Right lobe of liver (tissue), 6 donors: ENCODE measurements around the gene EPB41L4A. TPM values are rescaled to one million over a fixed set of nuclear protein-coding genes. Genes with fewer than 3 reads are reported as not detected.
A peak's percentile ranks its signal among the peaks of the same experiment; 100 is the strongest.

Source experiments
- ATAC-seq, 4 donors: fragments of 200-7000 bp; cut with Tn5 transposase; one replicate each; pipeline ENCODE4 v1.9.1; 2020; ENCODE audit warnings: mild to moderate bottlenecking in 4 of 4, moderate library complexity in 4 of 4
- DNase-seq, 3 donors: peaks; one replicate each; pipeline ENCODE4 v3.0.0-alpha.2; 2020
- H3K27ac ChIP-seq, 3 donors: fragments of 200-600 bp; one replicate each; pipeline ENCODE4 v1.8.0; 2022
- H3K27me3 ChIP-seq, 2 donors: fragments of 200-600 bp; one replicate each; pipeline ENCODE4 v1.8.0; 2022
- H3K36me3 ChIP-seq, 4 donors: fragments of 200-600 bp; sonication (generic) in 1 of 4; one replicate each; pipeline versions ENCODE4 v1.5.1 to v1.8.0; 2017 to 2022; ENCODE audit warnings: control low read depth in 1 of 4
- H3K4me1 ChIP-seq, 4 donors: fragments of 200-600 bp; sonication (generic) in 1 of 4; one replicate each; pipeline versions ENCODE4 v1.5.1 to v1.8.0; 2017 to 2022; ENCODE audit warnings: control low read depth in 1 of 4
- H3K4me3 ChIP-seq, 3 donors: fragments of 200-600 bp; one replicate each; pipeline ENCODE4 v1.8.0; 2022
- H3K9me3 ChIP-seq, 4 donors: fragments of 200-600 bp; sonication (generic) in 1 of 4; one replicate each; pipeline versions ENCODE4 v1.5.1 to v1.8.0; 2017 to 2022; ENCODE audit warnings: control low read depth in 1 of 4
- POLR2A ChIP-seq: fragments of 450-650 bp; IDR thresholded peaks from one replicate; pipeline ENCODE4 v1.6.1; 2017; ENCODE audit warnings: antibody characterized with exemption, mild to moderate bottlenecking
- WGBS: methylation state at CpG from one replicate; pipeline ENCODE4 v1.1.6; 2018; ENCODE audit warnings: low coverage, low lambda C conversion rate; ENCODE audit not compliant: insufficient coverage; ENCODE audit errors: missing lambda C conversion rate; 5-methylcytosine and 5-hydroxymethylcytosine counted together
- intact Hi-C, 2 donors: fragments of 100-400 bp; cut with DNase I; formaldehyde crosslinking; loops; one replicate each; pipeline versions ENCODE4 v1.11.2 to v1.14.1; 2022
- total RNA-seq, 6 experiments: library from RNA; depleted of rRNA in 2 of 6; stranded (reverse); fragments of >200 nt in 2 of 6; fragmentation: NEBNext Ultra II Directional in 3 of 6; extraction: Animal tissue kit (Norgen Biotek cat#: 25700) in 3 of 6; gene quantifications; one replicate each; pipeline versions ENCODE4 v1.1.0 to v1.2.4, GENCODE V29; 2016 to 2023
- TF ChIP-seq, protein P1 (sequence below), 4 donors: fragments of 200-600 bp in 3 of 4; fragments of 450-650 bp in 1 of 4; IDR thresholded peaks; one replicate each; pipeline versions ENCODE4 v1.5.1 to v1.8.0; 2016 to 2022; ENCODE audit warnings: antibody characterized with exemption in 4 of 4, mild to moderate bottlenecking in 2 of 4
- donor health status: DM: no; HTN: yes; CAD: no.
- donor health status: DM: no; HTN: no; CAD: no.
- donor health status: DM: no; HTN: no; CAD: no.
- donor health status: DM: no; HTN: yes; CAD: no.
- donor health status: DM: no; HTN: yes; CAD: no.

Gene EPB41L4A
- total RNA-seq, 6 experiments from 2014 or later, result 2.5 to 12.0 (median 4.2) TPM

GRCh38 chr5:112350626-112351025 lies 68.5 kb downstream of the EPB41L4A start:
- 78% methylated on average over 2 of the region's 2 CpGs for WGBS
- intact Hi-C loops, result no loop called here
- TF ChIP-seq, protein P1, sequence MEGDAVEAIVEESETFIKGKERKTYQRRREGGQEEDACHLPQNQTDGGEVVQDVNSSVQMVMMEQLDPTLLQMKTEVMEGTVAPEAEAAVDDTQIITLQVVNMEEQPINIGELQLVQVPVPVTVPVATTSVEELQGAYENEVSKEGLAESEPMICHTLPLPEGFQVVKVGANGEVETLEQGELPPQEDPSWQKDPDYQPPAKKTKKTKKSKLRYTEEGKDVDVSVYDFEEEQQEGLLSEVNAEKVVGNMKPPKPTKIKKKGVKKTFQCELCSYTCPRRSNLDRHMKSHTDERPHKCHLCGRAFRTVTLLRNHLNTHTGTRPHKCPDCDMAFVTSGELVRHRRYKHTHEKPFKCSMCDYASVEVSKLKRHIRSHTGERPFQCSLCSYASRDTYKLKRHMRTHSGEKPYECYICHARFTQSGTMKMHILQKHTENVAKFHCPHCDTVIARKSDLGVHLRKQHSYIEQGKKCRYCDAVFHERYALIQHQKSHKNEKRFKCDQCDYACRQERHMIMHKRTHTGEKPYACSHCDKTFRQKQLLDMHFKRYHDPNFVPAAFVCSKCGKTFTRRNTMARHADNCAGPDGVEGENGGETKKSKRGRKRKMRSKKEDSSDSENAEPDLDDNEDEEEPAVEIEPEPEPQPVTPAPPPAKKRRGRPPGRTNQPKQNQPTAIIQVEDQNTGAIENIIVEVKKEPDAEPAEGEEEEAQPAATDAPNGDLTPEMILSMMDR (IDR thresholded peaks at IDR 0.05), result no peak
- TF ChIP-seq POLR2A, result no peak
- ATAC-seq (no peak), DNase-seq (no peak)
- Histone ChIP-seq H3K36me3 (no peaks in the 10 kb centered on the region), H3K4me1 (no peaks in the 10 kb centered on the region), H3K4me3 (no peak overlapping the region), H3K9me3 (no peaks in the 10 kb centered on the region), H3K27me3 (no peaks in the 10 kb centered on the region), H3K27ac (no peak overlapping the region)

DNA sequence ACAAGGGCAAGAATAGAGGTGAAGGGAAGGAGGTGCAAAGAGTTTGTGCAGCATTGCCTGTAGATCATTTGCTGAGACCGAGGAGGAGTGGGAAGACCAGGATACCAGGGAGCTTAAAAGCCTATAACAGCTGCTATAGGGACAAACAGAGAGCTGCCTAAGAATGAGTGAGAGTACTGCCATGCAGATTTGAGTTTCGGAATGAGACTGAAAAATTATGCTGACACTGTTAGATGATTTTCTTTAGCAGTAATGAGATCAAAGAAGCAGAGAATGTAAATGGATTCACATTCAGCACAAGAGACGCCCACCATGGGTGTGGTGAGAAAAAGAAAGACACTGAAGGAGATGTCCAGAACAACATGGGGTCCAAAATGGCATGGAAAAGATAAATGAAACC lies 69.7 kb downstream of the EPB41L4A start:
- Histone ChIP-seq H3K9me3 (no peaks in the 10 kb centered on the region), H3K36me3 (no peaks in the 10 kb centered on the region), H3K27ac (no peak overlapping the region), H3K27me3 (no peaks in the 10 kb centered on the region), H3K4me3 (no peak overlapping the region), H3K4me1 (no peaks in the 10 kb centered on the region)
- TF ChIP-seq POLR2A, result no peak
- TF ChIP-seq, protein P1 (IDR thresholded peaks at IDR 0.05), result no peak
- WGBS, result 62% methylated on average over 3 of the region's 3 CpGs
- no peak for DNase-seq
- no peak for ATAC-seq
- intact Hi-C loops, result no loop called here

DNA sequence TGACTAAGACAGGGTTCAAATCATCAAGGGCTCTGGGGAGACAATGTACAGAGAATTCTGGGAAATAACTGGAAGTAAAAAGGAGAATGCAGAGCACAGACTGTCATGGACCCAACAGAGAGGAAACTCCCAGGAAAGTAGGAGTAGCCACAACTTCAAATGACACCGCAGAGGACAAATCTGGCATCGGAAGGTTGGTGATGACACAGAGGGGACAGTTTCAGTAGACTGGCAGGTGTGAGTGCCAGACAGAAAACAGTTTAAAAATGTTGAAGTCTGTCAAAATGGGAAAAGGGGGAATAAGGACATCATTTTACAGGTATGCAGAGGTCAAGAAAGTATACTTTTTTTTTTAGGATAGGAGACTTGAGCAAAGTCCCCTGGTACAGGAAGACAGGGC lies 70.2 kb downstream of the EPB41L4A start:
- DNase-seq (no peak), ATAC-seq (no peak)
- Histone ChIP-seq H3K27ac (no peak overlapping the region), H3K4me3 (no peak overlapping the region), H3K36me3 (no peaks in the 10 kb centered on the region), H3K4me1 (no peaks in the 10 kb centered on the region), H3K9me3 (no peaks in the 10 kb centered on the region), H3K27me3 (no peaks in the 10 kb centered on the region)
- WGBS, result 69% methylated on average over 2 of the region's 2 CpGs
- intact Hi-C loops, result no loop called here
- TF ChIP-seq, protein P1 (IDR thresholded peaks at IDR 0.05), result no peak
- TF ChIP-seq POLR2A, result no peak

DNA sequence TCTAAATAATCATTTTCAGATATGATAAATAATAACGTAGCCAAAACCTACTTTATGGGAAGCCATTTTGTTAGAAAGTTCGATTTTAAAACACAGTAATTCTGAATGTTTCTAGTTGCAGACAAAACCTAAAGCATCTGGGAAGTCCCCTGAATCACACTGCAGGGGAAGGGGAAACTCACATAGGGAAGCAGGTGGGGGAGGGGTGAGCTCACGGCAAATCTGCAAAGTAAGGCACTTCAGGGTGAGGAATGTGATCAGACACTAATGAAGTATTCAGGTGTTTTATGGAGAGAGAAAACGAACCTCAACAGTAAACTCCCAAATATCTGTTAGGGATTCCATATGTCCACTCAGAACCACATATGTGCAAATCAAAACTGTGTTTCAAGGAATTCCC lies 70.7 kb downstream of the EPB41L4A start:
- TF ChIP-seq, protein P1 (IDR thresholded peaks at IDR 0.05), result no peak
- TF ChIP-seq POLR2A, result no peak
- H3K36me3 ChIP-seq, result no peaks in the 10 kb centered on the region
- no peak for DNase-seq
- H3K27me3 ChIP-seq, result no peaks in the 10 kb centered on the region
- no peak overlapping the region for H3K27ac ChIP-seq
- H3K9me3 ChIP-seq, result no peaks in the 10 kb centered on the region
- H3K4me3 ChIP-seq, result no peak overlapping the region
- no peaks in the 10 kb centered on the region for H3K4me1 ChIP-seq
- WGBS, result 49% methylated on average over 4 of the region's 4 CpGs
- intact Hi-C loops, result no loop called here
- no peak for ATAC-seq

- H3K4me1 ChIP-seq, result no peaks in the 10 kb centered on the region
- intact Hi-C loops, result no loop called here
- DNase-seq (no peak), ATAC-seq (peak in 1 of 4 donors; percentile 42)
- no peak overlapping the region for H3K27ac ChIP-seq
- H3K27me3 ChIP-seq, result no peaks in the 10 kb centered on the region
- WGBS, result 23% methylated on average over 3 of the region's 3 CpGs
- no peaks in the 10 kb centered on the region for H3K9me3 ChIP-seq
- no peak overlapping the region for H3K4me3 ChIP-seq
- no peak for TF ChIP-seq POLR2A
- TF ChIP-seq, protein P1 (IDR thresholded peaks at IDR 0.05), result no peak
- no peaks in the 10 kb centered on the region for H3K36me3 ChIP-seq
Measured at GRCh38 chr5:112346411-112347044, 72.5 kb downstream of the EPB41L4A start.
